WTC11 (cell line): ENCODE results near the gene ALG2. TPM values are rescaled to one million over a fixed set of nuclear protein-coding genes. Genes with fewer than 3 reads are reported as not detected.

Experiments used
- ATAC-seq: fragments of 200-7000 bp; cut with Tn5 transposase; 2 replicates; pipeline ENCODE4 v1.10.0; 2021; ENCODE audit warnings: mild to moderate bottlenecking, moderate library complexity
- CTCF ChIA-PET: fragments of 300-600 bp; sonication (Branson Sonifier 250); formaldehyde crosslinking; loops from one replicate; lab custom pipeline; 2021; ENCODE audit warnings: antibody characterized with exemption; lab: Charles Lee
- POLR2A ChIA-PET: fragments of 350-600 bp; sonication (Branson Sonifier 250); formaldehyde crosslinking; loops from one replicate; lab custom pipeline; 2021; ENCODE audit warnings: antibody characterized with exemption; lab: Charles Lee
- DNase-seq: peaks from one replicate; pipeline ENCODE4 v3.0.0; 2021; ENCODE audit warnings: low spot score
- H3K27ac Mint-ChIP-seq: 2 replicates; pipeline ENCODE4 v1.8.0; 2021; ENCODE audit warnings: mixed read lengths
- H3K27me3 Mint-ChIP-seq: 2 replicates; pipeline ENCODE4 v1.8.0; 2021; ENCODE audit warnings: low read depth, mild to moderate bottlenecking, moderate library complexity, mixed read lengths
- H3K36me3 Mint-ChIP-seq: 2 replicates; pipeline ENCODE4 v1.8.0; 2021; ENCODE audit warnings: mixed read lengths
- H3K4me1 Mint-ChIP-seq: 2 replicates; pipeline ENCODE4 v1.8.0; 2022; ENCODE audit warnings: mixed read lengths
- H3K4me3 Mint-ChIP-seq: 2 replicates; pipeline ENCODE4 v1.8.0; 2021; ENCODE audit warnings: mild to moderate bottlenecking, moderate library complexity, mixed read lengths
- H3K9me3 Mint-ChIP-seq: 2 replicates; pipeline ENCODE4 v1.8.0; 2021; ENCODE audit warnings: mixed read lengths
- FOXK1 ChIP-seq: sonication (generic); formaldehyde crosslinking; IDR thresholded peaks from 2 replicates; pipeline ENCODE4 v1.8.0; 2022; ENCODE audit warnings: mild to moderate bottlenecking, moderate library complexity, missing genetic modification reagents
- GTF2I ChIP-seq: fragments of 250-450 bp; sonication (Bioruptor Pico); conservative IDR thresholded peaks from 2 replicates; pipeline ENCODE4 v1.4.0; 2021; ENCODE audit warnings: mild to moderate bottlenecking
- MXD4 ChIP-seq: fragments of 250-450 bp; sonication (Bioruptor Pico); IDR thresholded peaks from 2 replicates; pipeline ENCODE4 v1.8.0; 2021; ENCODE audit warnings: mild to moderate bottlenecking, moderate library complexity, borderline replicate concordance
- SOX15 ChIP-seq: fragments of 250-450 bp; sonication (Bioruptor Pico); IDR thresholded peaks from 2 replicates; pipeline ENCODE4 v1.9.0; 2021; ENCODE audit warnings: mild to moderate bottlenecking
- TEAD4 ChIP-seq: sonication (generic); formaldehyde crosslinking; IDR thresholded peaks from 2 replicates; pipeline ENCODE4 v1.8.0; 2022; ENCODE audit warnings: mild to moderate bottlenecking, missing genetic modification reagents
- ZNF263 ChIP-seq: sonication (generic); formaldehyde crosslinking; IDR thresholded peaks from 2 replicates; pipeline ENCODE4 v1.8.1; 2022; ENCODE audit warnings: low read depth, mild to moderate bottlenecking, moderate library complexity, missing genetic modification reagents
- ZNF416 ChIP-seq: fragments of 250-450 bp; sonication (Bioruptor Pico); IDR thresholded peaks from 2 replicates; pipeline ENCODE4 v1.9.0; 2021; ENCODE audit warnings: mild to moderate bottlenecking, inconsistent platforms
- total RNA-seq: library from RNA; stranded (reverse); gene quantifications from 3 replicates; pipeline ENCODE4 v1.2.3, GENCODE V29; 2021
- TF ChIP-seq, protein P1 (sequence below): sonication (generic); formaldehyde crosslinking; IDR thresholded peaks from 2 replicates; pipeline ENCODE4 v1.8.1; 2022; ENCODE audit warnings: low read depth, mild to moderate bottlenecking, moderate library complexity, missing genetic modification reagents, borderline replicate concordance
- TF ChIP-seq, protein P2 (sequence below): sonication (generic); formaldehyde crosslinking; IDR thresholded peaks from 2 replicates; pipeline ENCODE4 v1.8.0; 2022; ENCODE audit warnings: mild to moderate bottlenecking, missing genetic modification reagents
- TF ChIP-seq, protein P3 (sequence below): fragments of 250-450 bp; sonication (Bioruptor Pico); IDR thresholded peaks from 2 replicates; pipeline ENCODE4 v1.8.0; 2021; ENCODE audit warnings: mild to moderate bottlenecking
- TF ChIP-seq, protein P4 (sequence below): sonication (generic); formaldehyde crosslinking; IDR thresholded peaks from 2 replicates; pipeline ENCODE4 v1.8.0; 2022; ENCODE audit warnings: missing genetic modification reagents
- TF ChIP-seq, protein P5 (sequence below): sonication (generic); formaldehyde crosslinking; IDR thresholded peaks from 2 replicates; pipeline ENCODE4 v1.8.0; 2022; ENCODE audit warnings: mild to moderate bottlenecking, missing genetic modification reagents
- TF ChIP-seq, protein P6 (sequence below): sonication (generic); formaldehyde crosslinking; IDR thresholded peaks from 2 replicates; pipeline ENCODE4 v1.8.0; 2023; ENCODE audit warnings: mild to moderate bottlenecking, missing genetic modification reagents
- TF ChIP-seq, protein P7 (sequence below): sonication (generic); formaldehyde crosslinking; IDR thresholded peaks from 2 replicates; pipeline ENCODE4 v1.8.0; 2022; ENCODE audit warnings: mild to moderate bottlenecking, missing genetic modification reagents
- TF ChIP-seq, protein P8 (sequence below): sonication (generic); formaldehyde crosslinking; IDR thresholded peaks from 2 replicates; pipeline ENCODE4 v1.8.1; 2022; ENCODE audit warnings: mild to moderate bottlenecking, moderate library complexity, missing genetic modification reagents

ALG2 gene
- total RNA-seq, 1 experiment from 2014 or later = 25.2 TPM

DNA sequence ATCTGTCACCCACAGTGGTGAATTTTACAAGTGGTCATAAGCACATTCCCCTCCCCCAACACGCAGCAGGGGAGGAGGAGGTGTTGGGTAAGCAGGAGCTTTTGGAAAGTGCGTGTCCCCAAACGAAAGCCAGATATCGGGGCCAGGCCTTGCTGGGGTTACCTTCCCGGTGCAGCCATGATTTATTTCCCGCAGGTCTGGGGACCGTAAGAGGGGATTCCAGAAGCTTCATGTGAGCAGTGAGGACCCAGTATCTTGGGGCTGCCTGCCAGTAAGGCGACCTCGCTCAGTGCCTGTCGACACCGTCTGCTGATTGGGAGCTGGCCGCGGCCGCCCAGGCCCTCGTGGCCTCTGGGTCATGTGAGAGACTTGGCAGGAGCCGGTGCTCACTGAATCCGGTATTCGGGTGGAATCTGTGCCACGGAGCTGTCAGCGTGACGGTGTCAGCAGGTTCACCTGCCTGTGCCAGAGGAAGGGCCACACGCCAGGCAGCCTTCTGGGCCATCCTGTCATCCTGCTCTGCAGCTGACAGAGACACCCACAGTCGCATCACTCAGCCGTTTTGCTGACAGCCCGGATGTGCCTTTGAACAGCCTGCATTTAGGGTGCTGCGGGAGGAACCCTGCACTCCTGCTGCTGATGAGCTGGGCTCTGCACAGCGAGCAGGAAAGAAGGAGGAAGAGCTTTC lies 37.6 kb upstream of the ALG2 start:
- ChIA-PET CTCF (interaction anchor here (0.7 to 2.1 kb wide), 5 partner anchors 28 to 96 kb away, joined by 3 to 18 read pairs (median 4); no protein-coding TSS in a partner anchor), POLR2A (interaction anchor here (0.7 kb wide), 1 partner anchor 75 kb away, joined by 3 read pairs; no protein-coding TSS in a partner anchor)
- H3K36me3 Mint-ChIP-seq = no peaks in the 10 kb centered on the region

More for the DNA sequence above, 37.6 kb upstream of the ALG2 start:
- TF ChIP-seq ZNF416 (no peak), GTF2I (CRISPR knock-in tag) (no peak), MXD4 (CRISPR knock-in tag) (no peak), FOXK1 (CRISPR knock-in tag) (no peak), TEAD4 (no peak), SOX15 (CRISPR knock-in tag) (no peak), ZNF263 (no peak)
- TF ChIP-seq, protein P1, sequence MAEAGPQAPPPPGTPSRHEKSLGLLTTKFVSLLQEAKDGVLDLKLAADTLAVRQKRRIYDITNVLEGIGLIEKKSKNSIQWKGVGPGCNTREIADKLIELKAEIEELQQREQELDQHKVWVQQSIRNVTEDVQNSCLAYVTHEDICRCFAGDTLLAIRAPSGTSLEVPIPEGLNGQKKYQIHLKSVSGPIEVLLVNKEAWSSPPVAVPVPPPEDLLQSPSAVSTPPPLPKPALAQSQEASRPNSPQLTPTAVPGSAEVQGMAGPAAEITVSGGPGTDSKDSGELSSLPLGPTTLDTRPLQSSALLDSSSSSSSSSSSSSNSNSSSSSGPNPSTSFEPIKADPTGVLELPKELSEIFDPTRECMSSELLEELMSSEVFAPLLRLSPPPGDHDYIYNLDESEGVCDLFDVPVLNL = no peak
- TF ChIP-seq, protein P2, sequence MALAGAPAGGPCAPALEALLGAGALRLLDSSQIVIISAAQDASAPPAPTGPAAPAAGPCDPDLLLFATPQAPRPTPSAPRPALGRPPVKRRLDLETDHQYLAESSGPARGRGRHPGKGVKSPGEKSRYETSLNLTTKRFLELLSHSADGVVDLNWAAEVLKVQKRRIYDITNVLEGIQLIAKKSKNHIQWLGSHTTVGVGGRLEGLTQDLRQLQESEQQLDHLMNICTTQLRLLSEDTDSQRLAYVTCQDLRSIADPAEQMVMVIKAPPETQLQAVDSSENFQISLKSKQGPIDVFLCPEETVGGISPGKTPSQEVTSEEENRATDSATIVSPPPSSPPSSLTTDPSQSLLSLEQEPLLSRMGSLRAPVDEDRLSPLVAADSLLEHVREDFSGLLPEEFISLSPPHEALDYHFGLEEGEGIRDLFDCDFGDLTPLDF = no peak
- TF ChIP-seq, protein P3, sequence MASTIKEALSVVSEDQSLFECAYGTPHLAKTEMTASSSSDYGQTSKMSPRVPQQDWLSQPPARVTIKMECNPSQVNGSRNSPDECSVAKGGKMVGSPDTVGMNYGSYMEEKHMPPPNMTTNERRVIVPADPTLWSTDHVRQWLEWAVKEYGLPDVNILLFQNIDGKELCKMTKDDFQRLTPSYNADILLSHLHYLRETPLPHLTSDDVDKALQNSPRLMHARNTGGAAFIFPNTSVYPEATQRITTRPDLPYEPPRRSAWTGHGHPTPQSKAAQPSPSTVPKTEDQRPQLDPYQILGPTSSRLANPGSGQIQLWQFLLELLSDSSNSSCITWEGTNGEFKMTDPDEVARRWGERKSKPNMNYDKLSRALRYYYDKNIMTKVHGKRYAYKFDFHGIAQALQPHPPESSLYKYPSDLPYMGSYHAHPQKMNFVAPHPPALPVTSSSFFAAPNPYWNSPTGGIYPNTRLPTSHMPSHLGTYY = no peak
- TF ChIP-seq, protein P4, sequence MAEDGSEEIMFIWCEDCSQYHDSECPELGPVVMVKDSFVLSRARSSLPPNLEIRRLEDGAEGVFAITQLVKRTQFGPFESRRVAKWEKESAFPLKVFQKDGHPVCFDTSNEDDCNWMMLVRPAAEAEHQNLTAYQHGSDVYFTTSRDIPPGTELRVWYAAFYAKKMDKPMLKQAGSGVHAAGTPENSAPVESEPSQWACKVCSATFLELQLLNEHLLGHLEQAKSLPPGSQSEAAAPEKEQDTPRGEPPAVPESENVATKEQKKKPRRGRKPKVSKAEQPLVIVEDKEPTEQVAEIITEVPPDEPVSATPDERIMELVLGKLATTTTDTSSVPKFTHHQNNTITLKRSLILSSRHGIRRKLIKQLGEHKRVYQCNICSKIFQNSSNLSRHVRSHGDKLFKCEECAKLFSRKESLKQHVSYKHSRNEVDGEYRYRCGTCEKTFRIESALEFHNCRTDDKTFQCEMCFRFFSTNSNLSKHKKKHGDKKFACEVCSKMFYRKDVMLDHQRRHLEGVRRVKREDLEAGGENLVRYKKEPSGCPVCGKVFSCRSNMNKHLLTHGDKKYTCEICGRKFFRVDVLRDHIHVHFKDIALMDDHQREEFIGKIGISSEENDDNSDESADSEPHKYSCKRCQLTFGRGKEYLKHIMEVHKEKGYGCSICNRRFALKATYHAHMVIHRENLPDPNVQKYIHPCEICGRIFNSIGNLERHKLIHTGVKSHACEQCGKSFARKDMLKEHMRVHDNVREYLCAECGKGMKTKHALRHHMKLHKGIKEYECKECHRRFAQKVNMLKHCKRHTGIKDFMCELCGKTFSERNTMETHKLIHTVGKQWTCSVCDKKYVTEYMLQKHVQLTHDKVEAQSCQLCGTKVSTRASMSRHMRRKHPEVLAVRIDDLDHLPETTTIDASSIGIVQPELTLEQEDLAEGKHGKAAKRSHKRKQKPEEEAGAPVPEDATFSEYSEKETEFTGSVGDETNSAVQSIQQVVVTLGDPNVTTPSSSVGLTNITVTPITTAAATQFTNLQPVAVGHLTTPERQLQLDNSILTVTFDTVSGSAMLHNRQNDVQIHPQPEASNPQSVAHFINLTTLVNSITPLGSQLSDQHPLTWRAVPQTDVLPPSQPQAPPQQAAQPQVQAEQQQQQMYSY = no peak
- TF ChIP-seq, protein P5, sequence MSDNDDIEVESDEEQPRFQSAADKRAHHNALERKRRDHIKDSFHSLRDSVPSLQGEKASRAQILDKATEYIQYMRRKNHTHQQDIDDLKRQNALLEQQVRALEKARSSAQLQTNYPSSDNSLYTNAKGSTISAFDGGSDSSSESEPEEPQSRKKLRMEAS (CRISPR knock-in tag) = 0 out of 2 replicates have a peak, but pooled peaks have one; percentile 16
- TF ChIP-seq, protein P6, sequence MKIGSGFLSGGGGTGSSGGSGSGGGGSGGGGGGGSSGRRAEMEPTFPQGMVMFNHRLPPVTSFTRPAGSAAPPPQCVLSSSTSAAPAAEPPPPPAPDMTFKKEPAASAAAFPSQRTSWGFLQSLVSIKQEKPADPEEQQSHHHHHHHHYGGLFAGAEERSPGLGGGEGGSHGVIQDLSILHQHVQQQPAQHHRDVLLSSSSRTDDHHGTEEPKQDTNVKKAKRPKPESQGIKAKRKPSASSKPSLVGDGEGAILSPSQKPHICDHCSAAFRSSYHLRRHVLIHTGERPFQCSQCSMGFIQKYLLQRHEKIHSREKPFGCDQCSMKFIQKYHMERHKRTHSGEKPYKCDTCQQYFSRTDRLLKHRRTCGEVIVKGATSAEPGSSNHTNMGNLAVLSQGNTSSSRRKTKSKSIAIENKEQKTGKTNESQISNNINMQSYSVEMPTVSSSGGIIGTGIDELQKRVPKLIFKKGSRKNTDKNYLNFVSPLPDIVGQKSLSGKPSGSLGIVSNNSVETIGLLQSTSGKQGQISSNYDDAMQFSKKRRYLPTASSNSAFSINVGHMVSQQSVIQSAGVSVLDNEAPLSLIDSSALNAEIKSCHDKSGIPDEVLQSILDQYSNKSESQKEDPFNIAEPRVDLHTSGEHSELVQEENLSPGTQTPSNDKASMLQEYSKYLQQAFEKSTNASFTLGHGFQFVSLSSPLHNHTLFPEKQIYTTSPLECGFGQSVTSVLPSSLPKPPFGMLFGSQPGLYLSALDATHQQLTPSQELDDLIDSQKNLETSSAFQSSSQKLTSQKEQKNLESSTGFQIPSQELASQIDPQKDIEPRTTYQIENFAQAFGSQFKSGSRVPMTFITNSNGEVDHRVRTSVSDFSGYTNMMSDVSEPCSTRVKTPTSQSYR (CRISPR knock-in tag) = no peak
- TF ChIP-seq, protein P7, sequence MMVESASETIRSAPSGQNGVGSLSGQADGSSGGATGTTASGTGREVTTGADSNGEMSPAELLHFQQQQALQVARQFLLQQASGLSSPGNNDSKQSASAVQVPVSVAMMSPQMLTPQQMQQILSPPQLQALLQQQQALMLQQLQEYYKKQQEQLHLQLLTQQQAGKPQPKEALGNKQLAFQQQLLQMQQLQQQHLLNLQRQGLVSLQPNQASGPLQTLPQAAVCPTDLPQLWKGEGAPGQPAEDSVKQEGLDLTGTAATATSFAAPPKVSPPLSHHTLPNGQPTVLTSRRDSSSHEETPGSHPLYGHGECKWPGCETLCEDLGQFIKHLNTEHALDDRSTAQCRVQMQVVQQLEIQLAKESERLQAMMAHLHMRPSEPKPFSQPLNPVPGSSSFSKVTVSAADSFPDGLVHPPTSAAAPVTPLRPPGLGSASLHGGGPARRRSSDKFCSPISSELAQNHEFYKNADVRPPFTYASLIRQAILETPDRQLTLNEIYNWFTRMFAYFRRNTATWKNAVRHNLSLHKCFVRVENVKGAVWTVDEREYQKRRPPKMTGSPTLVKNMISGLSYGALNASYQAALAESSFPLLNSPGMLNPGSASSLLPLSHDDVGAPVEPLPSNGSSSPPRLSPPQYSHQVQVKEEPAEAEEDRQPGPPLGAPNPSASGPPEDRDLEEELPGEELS (CRISPR knock-in tag) = peak; percentile 44; the same call in 1 of the 2 replicates
- TF ChIP-seq, protein P8, sequence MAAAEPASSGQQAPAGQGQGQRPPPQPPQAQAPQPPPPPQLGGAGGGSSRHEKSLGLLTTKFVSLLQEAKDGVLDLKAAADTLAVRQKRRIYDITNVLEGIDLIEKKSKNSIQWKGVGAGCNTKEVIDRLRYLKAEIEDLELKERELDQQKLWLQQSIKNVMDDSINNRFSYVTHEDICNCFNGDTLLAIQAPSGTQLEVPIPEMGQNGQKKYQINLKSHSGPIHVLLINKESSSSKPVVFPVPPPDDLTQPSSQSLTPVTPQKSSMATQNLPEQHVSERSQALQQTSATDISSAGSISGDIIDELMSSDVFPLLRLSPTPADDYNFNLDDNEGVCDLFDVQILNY (CRISPR knock-in tag) = no peak
- Mint-ChIP-seq H3K9me3 (no peaks in the 10 kb centered on the region), H3K4me1 (peaks cover 16% of the 10 kb centered on the region), H3K27me3 (no peaks in the 10 kb centered on the region), H3K27ac (no peak overlapping the region), H3K4me3 (no peak overlapping the region)
- DNase-seq = peak; percentile 23
- ATAC-seq = peak; percentile 62
